GM18508 (cell line): Measurements from ENCODE around the gene UBA52.
"Not testable (repeated sequence)": the region's sequence is repeated elsewhere in the genome, so short reads cannot be mapped to it uniquely, and the experiment has no call there.

Experiments
- ATAC-seq: cut with Tn5 transposase; IDR thresholded peaks from one replicate; pipeline ENCODE4 v1.9.1; 2021; ENCODE audit warnings: moderate number of reproducible peaks; ENCODE audit not compliant: insufficient read depth, unreplicated experiment

UBA52 gene

DNA sequence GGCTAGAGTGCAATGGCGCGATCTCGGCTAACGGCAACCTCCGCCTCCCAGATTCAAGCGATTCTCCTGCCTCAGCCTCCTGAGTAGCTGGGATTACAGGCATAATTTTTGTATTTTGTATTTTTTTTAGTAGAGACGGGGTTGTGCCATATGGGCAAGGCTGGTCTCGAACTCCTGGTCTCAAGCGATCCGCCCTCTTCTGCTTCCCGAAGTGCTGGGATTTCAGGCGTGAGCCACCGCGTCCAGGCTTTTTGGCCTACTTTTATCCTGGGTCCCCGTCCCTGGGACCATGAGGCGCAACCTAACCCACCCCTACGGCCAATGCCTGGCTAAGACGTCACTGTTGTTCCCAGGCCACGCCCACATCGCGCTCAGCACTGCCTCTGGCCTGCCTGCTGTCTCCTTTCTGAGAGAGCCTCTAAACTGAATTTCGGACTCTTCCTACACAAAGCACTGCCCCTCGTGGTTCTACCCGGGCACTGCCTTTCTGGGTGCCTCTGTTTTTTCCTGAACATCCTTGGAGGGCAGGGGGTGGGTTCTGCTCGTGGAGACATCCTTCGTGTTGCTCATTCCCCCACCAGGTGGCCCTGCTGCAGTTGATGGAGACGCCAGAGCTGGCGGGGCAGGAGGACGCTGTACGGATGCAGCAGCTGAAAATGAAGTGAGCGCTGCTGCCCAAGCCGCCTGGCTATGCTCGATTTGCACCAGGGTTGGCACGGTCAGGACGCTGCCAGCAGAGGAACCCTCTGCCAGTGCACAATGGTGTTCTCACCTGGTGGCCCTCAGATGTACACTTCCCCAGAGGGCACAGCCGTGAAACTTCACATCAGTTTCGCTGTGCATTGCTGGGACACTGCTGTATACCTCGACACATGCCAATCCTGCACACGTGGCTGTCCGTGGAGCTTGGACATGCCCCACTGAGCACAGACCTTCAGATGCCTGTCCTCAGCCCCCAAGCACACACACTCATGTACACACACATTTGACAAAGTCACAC is 18.9 kb downstream of the UBA52 start:
- no peak for ATAC-seq

DNA sequence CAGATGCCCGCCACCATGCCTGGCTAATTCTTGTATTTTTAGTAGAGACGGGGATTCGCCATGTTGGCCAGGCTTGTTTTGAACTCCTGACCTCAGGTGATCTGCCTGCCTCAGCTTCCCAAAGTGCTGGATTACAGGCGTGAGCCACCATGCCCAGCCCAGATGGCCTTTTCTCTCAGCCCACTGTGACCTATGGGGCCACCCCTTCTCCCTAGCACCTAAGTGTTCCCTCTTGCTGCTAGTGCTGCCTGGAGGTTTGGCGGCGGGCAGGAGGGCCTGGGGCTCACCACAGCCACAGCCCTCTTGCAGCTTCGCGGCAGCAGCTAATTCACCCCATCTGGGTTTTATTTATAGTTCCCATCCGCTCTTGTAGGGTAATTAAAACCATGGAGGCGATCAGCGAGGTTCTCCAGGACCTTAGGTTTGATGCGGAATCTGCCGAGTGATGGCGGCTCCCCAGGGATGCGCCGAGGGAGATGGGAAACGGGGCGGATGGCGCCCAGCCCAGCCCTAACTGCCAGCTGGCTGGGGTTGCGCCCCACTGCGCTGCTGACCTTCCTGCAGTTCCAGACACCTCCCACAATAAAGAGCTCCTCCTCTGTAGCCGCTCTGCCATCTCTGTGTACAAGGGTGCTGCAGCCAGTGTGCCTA is 20.2 kb downstream of the UBA52 start:
- no peak for ATAC-seq

DNA sequence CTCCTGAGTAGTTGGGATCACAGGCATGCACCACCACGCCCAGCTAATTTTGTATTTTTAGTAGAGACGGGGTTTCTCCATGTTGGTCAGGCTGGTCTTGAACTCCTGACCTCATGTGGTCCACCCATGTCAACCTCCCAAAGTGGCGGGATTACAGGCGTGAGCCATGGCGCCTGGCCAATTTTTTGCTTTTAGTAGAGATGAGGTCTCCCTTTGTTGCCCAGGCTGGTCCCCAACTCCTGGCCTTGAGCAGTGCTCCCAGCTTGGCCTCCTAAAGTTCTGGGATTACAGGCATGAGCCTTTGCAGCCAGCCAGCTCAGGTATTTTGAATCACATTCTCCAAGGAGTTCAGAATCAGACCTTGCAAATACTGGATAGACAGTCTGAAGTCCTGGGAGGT is 21.1 kb downstream of the UBA52 start:
- not testable (repeated sequence) for ATAC-seq

DNA sequence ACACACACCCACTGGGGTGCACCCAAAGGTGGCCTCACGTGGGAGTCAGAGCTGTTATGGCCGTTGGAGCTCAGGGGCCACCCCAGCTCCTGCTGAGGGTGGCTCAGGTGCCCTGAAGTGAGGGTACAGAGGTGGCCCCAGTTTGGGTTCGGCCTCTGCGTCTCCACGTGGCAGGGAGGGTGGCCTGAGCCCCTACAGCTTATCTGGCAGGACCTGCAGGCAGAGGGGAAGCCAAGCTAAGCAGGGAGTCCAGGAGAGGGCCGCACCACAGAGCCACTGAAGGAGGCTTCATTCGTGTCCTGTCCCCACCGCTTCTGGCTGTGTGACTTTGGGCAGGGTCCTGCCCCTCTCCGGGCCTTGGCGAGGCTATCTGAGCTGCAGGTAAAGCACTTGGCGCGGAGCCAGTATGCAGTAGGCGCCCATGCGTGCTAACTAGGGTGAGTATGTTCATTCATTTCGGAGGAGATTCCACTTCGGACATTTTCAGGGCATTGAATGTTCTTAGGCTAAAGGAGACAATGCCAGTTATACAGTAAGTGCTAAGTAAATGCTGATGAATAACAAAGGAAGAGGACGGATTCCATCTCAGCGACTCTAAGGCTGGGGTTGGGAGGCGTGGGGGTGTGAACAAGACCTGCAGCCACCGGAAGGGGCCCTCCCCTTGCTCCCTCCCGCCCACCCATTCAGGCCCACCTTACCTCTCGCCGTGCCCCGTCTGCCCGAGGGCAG is 21.9 kb downstream of the UBA52 start:
- no peak for ATAC-seq

DNA sequence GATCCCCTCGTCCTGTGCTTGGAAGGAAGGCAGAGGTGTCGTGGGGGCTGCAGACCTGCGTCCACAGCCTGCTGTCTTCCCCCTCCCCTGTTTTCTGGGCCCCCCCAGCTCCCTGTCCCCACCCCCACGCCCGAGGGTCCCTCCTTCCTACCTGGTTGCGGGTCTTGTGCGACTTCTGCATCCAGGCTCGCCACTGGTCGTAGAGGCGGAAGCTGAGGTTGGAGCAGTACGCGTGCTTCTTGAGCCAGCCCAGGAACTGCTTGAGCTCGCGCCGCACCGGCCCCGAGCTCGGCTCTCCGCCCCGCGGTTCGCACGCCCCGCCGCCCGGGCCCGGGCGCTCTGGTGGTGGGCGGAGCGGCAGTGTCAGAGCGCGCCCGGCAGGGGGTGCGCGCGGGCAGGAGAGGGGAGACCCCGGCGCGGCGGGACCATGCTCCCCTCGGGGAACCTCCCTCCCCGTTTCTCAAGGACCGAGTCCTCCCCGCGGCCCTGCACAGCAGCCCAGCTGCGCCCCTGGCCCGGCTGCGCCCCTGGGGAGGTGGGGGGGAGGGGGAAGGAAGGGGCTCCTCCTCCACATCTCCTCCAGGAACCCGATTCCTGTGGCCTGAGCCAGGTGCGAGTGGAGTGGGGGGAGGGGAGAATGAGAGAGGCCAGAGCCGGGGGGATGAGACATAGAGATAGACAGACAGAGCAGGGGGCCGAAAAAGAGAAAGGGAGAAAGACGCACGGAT is 22.6 kb downstream of the UBA52 start:
- no peak for ATAC-seq

DNA sequence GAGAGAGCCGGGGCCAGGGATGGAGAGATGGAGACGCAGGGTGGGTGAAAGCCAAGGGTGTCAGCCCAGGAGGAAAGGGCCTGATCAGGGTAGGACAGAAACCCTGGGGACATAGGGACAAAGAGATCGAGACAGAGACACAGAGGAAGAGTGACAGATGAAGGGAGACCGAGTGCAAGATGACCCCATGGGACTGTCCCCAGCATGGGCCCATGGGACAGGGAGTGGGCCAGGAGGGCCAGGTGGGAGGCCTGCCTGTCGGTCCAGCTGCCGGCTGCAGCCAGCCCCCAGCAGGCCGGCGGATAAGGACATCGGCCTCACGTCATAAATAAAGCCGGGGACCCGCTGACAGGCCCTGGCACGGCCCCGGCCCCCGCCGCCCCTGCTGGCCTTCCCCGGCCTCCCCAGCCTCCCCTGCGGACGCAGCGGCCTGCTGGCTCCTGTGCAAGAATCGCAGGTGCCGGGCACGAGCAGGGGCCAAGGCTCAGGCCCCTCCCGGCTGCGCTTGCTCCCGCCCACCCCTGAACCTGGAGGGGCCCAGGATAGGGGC is 23.2 kb downstream of the UBA52 start:
- ATAC-seq, result no peak

DNA sequence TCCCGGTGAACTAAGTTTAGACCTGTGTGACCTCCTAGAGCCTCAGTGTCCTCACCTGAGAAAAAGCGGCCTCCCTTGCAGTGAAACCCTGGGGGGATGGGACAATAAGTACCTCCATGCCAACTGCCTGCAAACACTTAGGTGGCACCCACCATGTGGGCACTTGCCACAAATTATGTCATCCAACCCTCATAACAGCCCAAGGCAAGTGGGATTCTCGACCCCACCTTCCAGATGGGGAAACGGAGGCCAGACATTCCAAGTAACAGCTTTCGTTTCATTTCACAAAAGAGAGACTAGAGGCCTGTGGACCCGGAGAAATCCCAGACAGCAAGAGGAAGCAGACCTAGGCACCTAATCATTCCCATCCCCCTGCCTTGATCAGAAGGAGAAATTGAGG is 23.8 kb downstream of the UBA52 start:
- ATAC-seq, result no peak

DNA sequence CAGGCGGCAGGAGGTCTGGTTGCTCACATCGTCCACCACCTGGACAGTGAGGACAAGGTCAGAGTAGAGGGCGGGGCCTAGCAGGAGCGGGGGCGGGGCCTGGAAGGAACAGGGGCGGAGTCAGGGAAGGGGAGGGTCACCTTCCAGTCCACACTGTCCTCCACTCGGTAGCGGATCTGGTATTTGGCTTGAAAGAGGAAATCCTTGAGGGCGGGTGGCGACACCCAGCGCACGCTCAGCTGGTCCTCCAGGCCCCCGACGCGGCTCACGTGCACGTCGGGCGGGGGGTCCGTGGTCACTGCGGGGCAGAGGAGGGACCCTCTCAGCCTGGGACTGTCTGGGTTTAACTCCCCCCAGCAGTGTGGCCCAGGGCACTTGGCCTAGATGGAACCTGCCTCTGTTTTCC is 25.1 kb downstream of the UBA52 start:
- no peak for ATAC-seq

DNA sequence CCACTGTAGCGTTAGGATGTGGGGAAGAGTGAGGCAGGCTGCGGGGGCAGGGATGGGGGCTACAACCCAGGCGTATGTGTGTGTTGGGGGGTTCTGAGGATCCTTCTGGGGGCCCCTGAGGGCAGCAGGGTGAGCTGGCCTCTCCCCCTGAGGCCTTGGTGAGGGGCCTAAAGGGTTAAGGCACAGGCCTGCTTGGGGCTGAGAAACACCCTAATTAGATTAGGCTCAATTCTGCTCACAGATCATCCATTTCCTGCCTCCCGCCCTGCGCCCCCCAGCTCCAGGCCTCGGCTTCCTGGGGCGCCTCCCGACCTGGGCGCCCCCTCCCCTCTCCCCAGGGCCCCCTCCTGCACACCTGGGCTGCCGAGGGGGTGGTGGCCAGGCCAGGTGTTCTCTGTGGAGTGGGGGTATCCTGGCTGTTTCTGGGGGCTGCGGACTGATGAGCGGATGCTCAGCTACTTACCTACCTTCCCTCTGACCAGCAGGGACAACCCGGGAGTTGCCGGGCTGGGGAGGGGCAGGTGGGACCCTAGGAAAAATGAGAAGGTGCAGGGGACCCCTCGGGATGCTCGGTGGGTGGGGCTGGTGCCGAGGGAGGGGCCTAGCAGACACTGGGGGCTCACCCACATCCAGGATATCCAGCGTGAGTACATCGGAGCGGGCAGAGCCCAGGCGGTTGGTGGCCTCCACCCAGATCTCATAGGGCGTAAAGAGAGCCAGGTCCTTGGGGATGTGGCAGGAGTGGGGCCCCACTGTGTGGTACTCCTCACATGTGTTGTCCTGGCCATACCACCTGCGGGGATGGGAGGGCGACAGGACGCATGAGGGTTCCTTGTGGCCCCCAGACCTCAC is 26.4 kb downstream of the UBA52 start:
- no peak for ATAC-seq

DNA sequence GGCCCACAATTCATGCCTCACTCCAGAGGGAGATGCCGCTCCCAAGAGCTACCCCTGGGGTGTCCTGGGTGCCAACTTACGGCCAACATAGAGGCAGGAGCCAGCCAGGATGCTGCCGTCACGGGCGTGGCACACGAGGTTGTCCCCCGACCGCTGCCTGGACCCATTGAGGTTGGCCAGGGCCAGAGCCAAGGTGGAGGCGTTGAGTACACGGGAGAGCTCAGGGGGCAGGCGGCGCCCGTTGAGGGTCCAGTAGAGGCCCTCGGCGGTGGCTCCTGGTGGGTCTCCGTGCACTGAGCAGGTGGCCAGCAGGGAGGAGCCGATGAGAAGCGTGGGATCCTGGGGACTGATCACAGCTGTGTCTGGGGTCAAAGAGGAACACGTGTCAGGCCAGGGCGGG is 27.8 kb downstream of the UBA52 start:
- no peak for ATAC-seq

DNA sequence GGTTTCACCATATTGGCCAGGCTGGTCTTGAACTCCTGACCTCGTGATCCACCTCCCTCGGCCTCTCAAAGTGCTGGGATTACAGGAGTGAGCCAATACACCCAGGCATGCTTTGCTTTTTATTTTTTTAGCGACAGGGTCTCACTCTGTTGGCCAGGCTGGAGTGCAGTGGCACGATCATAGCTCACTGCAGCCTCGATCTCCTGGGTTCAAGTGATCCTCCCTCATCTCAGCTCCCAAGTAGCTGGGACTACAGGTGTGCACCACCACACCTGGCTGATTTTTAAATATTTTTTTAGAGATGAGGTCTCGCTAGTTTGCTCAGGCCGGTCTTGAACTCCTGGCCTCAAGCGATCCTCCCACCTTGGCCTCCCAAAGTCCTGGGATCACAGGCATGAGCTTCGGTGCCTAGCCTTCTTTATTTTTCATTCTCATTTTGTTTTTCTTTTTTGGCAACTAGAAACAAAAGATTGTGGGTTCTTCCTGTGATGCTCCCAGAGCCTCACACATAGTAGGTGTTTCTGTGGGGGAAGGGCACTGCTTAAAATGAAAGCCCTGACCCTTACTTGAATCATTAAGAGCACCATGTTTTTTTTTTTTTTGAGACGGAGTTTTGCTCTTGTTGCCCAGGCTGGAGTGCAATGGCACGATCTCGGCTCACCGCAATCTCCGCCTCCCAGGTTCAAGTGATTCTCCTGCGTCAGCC is 29.2 kb downstream of the UBA52 start:
- ATAC-seq, result not testable (repeated sequence)

DNA sequence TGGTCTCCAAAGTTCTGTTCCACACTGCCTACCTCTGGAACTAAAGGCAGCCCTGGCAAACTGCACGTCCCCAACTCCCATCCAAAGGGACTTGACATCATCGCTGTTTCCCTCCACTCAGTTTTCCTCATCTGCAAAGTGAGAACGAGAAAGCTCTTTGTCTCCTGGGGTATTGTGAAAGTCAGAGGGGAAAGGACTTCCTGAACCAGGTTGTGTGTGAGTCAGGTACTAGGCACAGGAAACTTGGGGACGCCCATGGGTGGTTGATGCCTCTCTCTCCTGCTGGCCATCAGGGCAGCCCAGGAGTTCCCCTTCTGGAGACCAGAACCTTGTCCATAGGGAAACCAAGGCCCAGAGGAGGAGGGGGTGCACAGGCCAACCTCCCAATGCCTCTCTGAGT is 30.2 kb downstream of the UBA52 start:
- ATAC-seq, result no peak

DNA sequence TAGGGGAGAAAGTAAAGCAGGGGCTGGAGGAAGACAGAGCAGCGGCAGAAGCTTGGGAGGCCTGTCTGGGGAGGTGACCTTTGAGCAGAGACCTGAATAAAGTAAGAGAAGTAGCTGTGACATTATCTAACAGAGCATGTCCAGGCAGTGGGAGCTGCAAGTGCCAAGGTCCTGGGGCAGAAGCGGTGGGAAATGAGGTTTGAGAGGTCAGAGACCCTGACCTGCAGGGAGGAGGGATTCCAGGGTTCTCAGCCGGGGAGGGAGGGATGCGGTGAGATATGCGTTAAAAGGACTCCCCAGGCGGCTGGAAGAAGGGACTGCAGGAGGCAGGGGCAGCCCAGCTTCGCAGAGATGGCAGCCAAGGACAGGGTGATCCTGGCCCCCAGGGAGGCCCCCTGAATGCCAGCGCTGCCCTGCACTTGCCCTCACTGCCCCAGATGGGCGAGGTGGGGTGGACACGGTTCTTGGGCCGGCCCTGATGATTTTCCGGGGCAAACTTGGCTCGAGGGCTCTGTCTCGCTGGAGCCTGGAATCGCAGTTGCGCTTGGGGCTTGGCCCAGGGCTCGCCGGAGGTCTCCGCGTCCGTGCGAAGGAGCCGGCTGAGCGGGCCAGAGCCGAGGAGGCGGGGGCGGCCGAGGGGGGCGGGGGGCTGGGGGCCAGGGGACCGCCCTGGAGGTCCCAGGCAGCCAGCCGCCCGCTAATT is 31.7 kb downstream of the UBA52 start:
- no peak for ATAC-seq

DNA sequence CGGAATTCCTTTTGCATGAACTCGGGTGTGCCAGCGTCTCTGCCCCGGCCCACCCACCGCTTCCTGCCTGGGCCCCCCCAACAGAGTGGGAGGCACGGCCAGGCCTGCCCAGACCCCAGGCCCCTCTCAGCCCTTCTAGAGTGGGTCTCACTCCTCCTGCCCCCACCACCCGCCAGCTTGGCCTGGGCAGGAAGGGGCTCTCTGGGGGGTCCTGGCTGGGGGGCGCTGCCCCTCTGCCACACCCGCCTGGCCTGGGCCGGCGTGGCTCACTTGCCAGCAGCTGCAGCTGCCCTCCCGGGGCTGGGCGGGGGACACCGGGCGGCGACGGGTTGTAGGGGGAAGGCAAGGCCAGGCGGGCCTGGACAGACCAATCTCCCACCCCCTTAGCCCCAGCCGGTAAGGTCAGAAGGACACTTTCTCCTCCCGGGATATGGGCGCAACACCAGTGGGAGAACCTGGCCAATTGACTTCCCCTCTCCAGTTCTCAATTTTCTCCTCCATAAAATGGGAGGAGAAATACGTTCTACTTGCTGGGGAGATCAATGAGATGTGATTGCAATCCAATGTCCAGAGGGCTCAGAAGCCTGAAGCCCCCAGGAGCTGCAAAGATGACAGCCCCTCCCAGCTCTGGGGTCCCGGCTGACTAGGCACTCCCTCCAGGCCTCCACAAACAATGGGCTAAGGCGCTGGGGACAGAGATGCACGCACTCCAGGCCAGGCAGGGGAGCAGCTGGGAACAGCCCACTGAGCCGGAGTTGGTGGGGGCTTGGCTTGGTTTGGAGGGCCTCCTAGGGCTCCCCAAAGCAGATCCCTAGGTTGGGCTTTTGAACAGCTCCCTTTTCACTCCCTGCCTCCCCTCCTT is 32.5 kb downstream of the UBA52 start:
- no peak for ATAC-seq

DNA sequence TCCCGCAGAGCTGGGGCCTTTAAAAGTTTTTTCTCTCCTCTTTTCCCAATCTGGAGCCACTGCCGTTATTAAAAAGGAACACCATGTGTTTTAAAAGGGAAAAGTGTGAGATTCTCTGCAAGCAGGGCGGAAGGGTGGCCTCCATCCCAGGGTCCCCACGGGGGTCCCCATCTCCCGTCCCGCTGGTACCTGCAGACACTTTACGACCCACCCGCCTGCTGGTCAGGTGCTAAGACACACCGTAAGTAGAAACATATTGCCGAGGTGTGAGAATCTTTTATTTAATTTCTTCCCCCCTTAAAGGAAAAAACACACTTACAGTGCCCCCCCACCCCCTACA is 33.1 kb downstream of the UBA52 start:
- no peak for ATAC-seq

DNA sequence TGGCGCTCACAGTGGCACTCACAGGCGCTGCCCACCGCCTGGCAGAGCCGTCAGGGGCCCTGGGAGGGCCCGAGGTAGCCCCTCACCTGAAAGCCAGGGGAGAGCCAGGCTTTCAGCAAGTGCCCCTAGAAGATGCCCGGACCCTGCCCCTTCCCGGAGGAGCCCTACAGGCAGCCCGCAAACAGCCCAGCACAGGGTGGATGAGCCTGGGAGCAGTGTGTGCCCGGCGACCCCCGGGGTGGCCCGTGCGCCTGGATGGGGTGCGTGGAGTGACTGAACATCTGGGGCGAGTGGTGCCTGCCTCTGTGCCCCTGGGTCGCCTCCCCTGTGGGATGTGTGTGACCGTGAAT is 33.5 kb downstream of the UBA52 start:
- no peak for ATAC-seq

DNA sequence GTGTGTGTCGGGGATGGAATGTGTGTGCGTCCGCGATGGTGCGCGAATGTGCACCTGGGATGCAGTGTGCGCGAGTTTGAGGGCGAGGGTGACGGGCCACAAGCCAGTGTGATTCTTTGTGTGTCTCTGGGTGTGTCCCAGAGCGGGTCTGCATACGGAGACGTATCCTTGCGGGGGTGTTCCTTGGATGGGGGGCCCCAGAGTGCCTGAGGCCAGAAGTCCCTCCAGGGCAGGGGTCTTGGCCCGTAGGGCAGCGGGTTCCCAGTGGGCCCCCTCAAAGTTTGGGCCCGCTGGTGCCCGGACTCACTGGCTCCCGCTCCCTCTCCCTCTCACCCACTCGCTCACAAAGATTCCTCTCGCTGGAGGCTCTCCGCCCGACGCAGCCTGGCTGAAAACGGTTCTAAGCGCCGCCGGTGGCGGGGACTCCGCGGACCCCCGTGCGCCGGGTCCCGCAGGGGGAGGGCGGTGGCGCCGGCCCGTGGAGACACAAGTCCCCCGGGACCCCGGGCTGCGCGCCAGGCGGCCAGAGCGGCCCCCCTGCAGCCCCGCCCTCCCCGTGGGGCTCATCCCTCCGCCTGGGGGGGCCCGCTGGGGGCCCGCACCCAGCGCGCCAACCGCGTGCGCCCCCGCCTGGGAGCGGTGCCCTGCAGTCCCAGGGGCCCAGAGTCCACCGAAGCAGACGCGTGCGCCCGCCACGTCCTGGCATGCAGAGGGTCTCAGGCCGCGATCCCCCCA is 34.1 kb downstream of the UBA52 start:
- ATAC-seq, result no peak
